HCT116 (cell line): Measurements from ENCODE around the gene SP100. TPM values are rescaled to one million over a fixed set of nuclear protein-coding genes. Genes with fewer than 3 reads are reported as not detected.

Source experiments
- ATAC-seq: fragments of 200-7000 bp; cut with Tn5 transposase; 2 replicates; pipeline ENCODE4 v1.9.1; 2020; ENCODE audit warnings: mild to moderate bottlenecking, moderate library complexity
- BruUV-seq: library from RNA; stranded (reverse); fragments of 400-500 nt; replicated peaks from 2 replicates; lab custom pipeline; 2021; lab: Mats Ljungman, UMichigan
- CTCF ChIA-PET: fragments of 300-600 bp; sonication (Branson Sonifier 250); formaldehyde crosslinking; loops from one replicate; lab custom pipeline; 2021; ENCODE audit warnings: antibody characterized with exemption; lab: Charles Lee
- POLR2A ChIA-PET: fragments of 300-600, 350-600 bp; sonication (Branson Sonifier 250); formaldehyde crosslinking; loops from one replicate; lab custom pipeline; 2021; ENCODE audit warnings: antibody characterized with exemption; lab: Charles Lee
- RAD21 ChIA-PET, 2 experiments: fragments of 300-600 bp; sonication (Branson Sonifier 250); formaldehyde crosslinking; loops; one replicate each; lab custom pipeline; 2023; ENCODE audit warnings: low total read pairs in 2 of 2; ENCODE audit not compliant: uncharacterized antibody in 2 of 2, unreplicated experiment in 2 of 2, low non-redundant PET in 1 of 2; lab: Charles Lee
- DNase-seq: peaks from one replicate; pipeline ENCODE4 v3.0.0-alpha.2; 2010; ENCODE audit warnings: low read depth, low spot score
- H2AFZ ChIP-seq: fragments of 200-600 bp; shearing (Covaris generic), sonication (generic); 2 replicates; pipeline ENCODE4 v1.6.1; 2017; ENCODE audit warnings: low read depth, mixed run types, mixed read lengths, antibody characterized with exemption, low read length; ENCODE audit not compliant: poor library complexity, severe bottlenecking
- H3K27ac ChIP-seq: 2 replicates; pipeline ENCODE4 v1.5.1; 2012; ENCODE audit warnings: low read depth, low read length
- H3K27me3 ChIP-seq: fragments of 200-600 bp; sonication (generic); 2 replicates; pipeline ENCODE4 v1.6.1; 2016; ENCODE audit warnings: mixed run types, low read length, mixed read lengths; ENCODE audit not compliant: insufficient read depth
- H3K36me3 ChIP-seq, 2 experiments: fragments of 200-500 bp in 1 of 2; fragments of 200-600 bp in 1 of 2; sonication (Bioruptor generic) in 1 of 2; sonication (generic) in 1 of 2; 2 replicates each; pipeline versions ENCODE4 v1.5.1 to v1.6.1; 2014 to 2016; ENCODE audit warnings: low read length in 2 of 2, inconsistent platforms in 1 of 2, mixed read lengths in 1 of 2, mixed run types in 1 of 2; ENCODE audit not compliant: insufficient read depth in 2 of 2, control insufficient read depth in 1 of 2
- H3K4me1 ChIP-seq, 2 experiments: fragments of 200-600 bp in 1 of 2; sonication (generic) in 1 of 2; 2 replicates each; pipeline versions ENCODE4 v1.5.1 to v1.6.1; 2012 to 2017; ENCODE audit warnings: low read length in 2 of 2, inconsistent platforms in 1 of 2, mild to moderate bottlenecking in 1 of 2, mixed read lengths in 1 of 2, mixed run types in 1 of 2, moderate library complexity in 1 of 2; ENCODE audit not compliant: insufficient read depth in 2 of 2, control insufficient read depth in 1 of 2
- H3K4me2 ChIP-seq: fragments of 200-600 bp; sonication (generic); 2 replicates; pipeline ENCODE4 v1.6.1; 2017; ENCODE audit warnings: mixed run types, low read length, mixed read lengths
- H3K4me3 ChIP-seq, 2 experiments: fragments of 200-600 bp in 1 of 2; sonication (generic) in 1 of 2; replicated peaks in 1 of 2; 2 replicates each; pipeline ENCODE4 v1.5.1; 2011 to 2016; ENCODE audit warnings: low read length in 2 of 2, control low read depth in 1 of 2, low read depth in 1 of 2, mild to moderate bottlenecking in 1 of 2, mixed read lengths in 1 of 2, mixed run types in 1 of 2
- H3K79me2 ChIP-seq: fragments of 200-600 bp; sonication (generic); 2 replicates; pipeline ENCODE4 v1.6.1; 2017; ENCODE audit warnings: mild to moderate bottlenecking, mixed run types, low read length, moderate library complexity, mixed read lengths; ENCODE audit not compliant: insufficient read depth
- H3K9ac ChIP-seq: fragments of 200-600 bp; sonication (generic); 2 replicates; pipeline ENCODE4 v1.6.1; 2016; ENCODE audit warnings: low read length, mixed read lengths
- H3K9me2 ChIP-seq: fragments of 200-600 bp; sonication (generic), shearing (Covaris generic); 2 replicates; pipeline ENCODE4 v1.6.1; 2017; ENCODE audit warnings: mixed run types, mild to moderate bottlenecking, moderate library complexity; ENCODE audit not compliant: insufficient read depth
- H3K9me3 ChIP-seq, 2 experiments: fragments of 200-500 bp in 1 of 2; fragments of 200-600 bp in 1 of 2; sonication (Bioruptor generic) in 1 of 2; sonication (generic) in 1 of 2; 2 replicates each; pipeline ENCODE4 v1.6.1; 2014 to 2017; ENCODE audit warnings: low read length in 2 of 2, mixed read lengths in 2 of 2, inconsistent platforms in 1 of 2, low read depth in 1 of 2, mild to moderate bottlenecking in 1 of 2, mixed run types in 1 of 2, moderate library complexity in 1 of 2; ENCODE audit not compliant: control insufficient read depth in 1 of 2, insufficient read depth in 1 of 2
- H4K20me1 ChIP-seq: fragments of 200-600 bp; sonication (generic), shearing (Covaris generic); 2 replicates; pipeline ENCODE4 v1.6.1; 2017; ENCODE audit warnings: mixed run types, mild to moderate bottlenecking, moderate library complexity; ENCODE audit not compliant: insufficient read depth
- FOSL1 ChIP-seq: IDR thresholded peaks from 2 replicates; pipeline ENCODE4 v1.6.1; 2012; ENCODE audit warnings: low read depth
- JUND ChIP-seq: IDR thresholded peaks from 2 replicates; pipeline ENCODE4 v1.6.1; 2012
- MAX ChIP-seq: IDR thresholded peaks from 2 replicates; pipeline ENCODE4 v1.6.1; 2012
- POLR2A ChIP-seq: IDR thresholded peaks from 2 replicates; pipeline ENCODE4 v1.7.0; 2011; ENCODE audit warnings: borderline replicate concordance; ENCODE audit not compliant: insufficient read depth, insufficient read length; ENCODE audit errors: extremely low read depth
- RAD21 ChIP-seq: IDR thresholded peaks from 2 replicates; pipeline ENCODE4 v1.6.1; 2012; ENCODE audit warnings: low read depth, mild to moderate bottlenecking
- YY1 ChIP-seq: IDR thresholded peaks from 2 replicates; pipeline ENCODE4 v1.6.1; 2011; ENCODE audit warnings: low read length, low read depth, moderate library complexity, mild to moderate bottlenecking; ENCODE audit not compliant: insufficient replicate concordance; ENCODE audit errors: extremely low read depth
- ZFX ChIP-seq: fragments of 450-650 bp; IDR thresholded peaks from 2 replicates; pipeline ENCODE4 v1.6.1; 2017
- intact Hi-C: fragments of 100-400 bp; cut with micrococcal nuclease; formaldehyde crosslinking; loops from 2 replicates; pipeline ENCODE4 v1.10.0; 2022
- total RNA-seq: library from RNA; stranded (reverse); gene quantifications from one replicate; pipeline ENCODE4 v1.2.1, GENCODE V29; 2021; ENCODE audit not compliant: unreplicated experiment
- TF ChIP-seq, protein P1 (sequence below): IDR thresholded peaks from 2 replicates; pipeline ENCODE4 v1.6.1; 2012
- TF ChIP-seq, protein P2 (sequence below): IDR thresholded peaks from 2 replicates; pipeline ENCODE4 v1.6.1; 2011; ENCODE audit warnings: mild to moderate bottlenecking, low read length, moderate library complexity; ENCODE audit not compliant: insufficient replicate concordance; ENCODE audit errors: extremely low read depth

SP100 gene
- total RNA-seq, 1 experiment from 2014 or later = 48.1 TPM

- Histone ChIP-seq H3K36me3 (no peaks in the 10 kb centered on the region), H3K79me2 (no peaks in the 10 kb centered on the region), H3K4me1 (peaks cover 7 to 10% of the 10 kb centered on the region in 2 experiments), H3K9me2 (no peaks in the 10 kb centered on the region), H4K20me1 (no peaks in the 10 kb centered on the region), H3K9me3 (no peaks in the 10 kb centered on the region), H3K4me3 (peak overlapping the region in 1 of 2 experiments; percentile 22; a peak in 2 of 4 replicates), H3K4me2 (peak overlapping the region; percentile 62), H3K27me3 (no peaks in the 10 kb centered on the region), H3K9ac (no peak overlapping the region), H2AFZ (peak overlapping the region; percentile 98), H3K27ac (no peak overlapping the region)
- intact Hi-C loops = no loop called here
- BruUV-seq = no TSS peak
- CTCF ChIA-PET = no interaction called here
- ATAC-seq (peak; percentile 96), DNase-seq (peak; percentile 35)
- POLR2A ChIA-PET = no interaction called here
- TF ChIP-seq, protein P1, sequence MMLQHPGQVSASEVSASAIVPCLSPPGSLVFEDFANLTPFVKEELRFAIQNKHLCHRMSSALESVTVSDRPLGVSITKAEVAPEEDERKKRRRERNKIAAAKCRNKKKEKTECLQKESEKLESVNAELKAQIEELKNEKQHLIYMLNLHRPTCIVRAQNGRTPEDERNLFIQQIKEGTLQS = no peak
- peak; percentile 47; the same call in 1 of the 2 replicates for TF ChIP-seq JUND
- TF ChIP-seq MAX = peak; percentile 84
- TF ChIP-seq FOSL1 = peak; percentile 48; the same call in 1 of the 2 replicates
- RAD21 ChIA-PET = no interaction called here
These were observed 159.8 kb downstream of the SP100 start for GRCh38 chr2:230575642-230576324.

DNA sequence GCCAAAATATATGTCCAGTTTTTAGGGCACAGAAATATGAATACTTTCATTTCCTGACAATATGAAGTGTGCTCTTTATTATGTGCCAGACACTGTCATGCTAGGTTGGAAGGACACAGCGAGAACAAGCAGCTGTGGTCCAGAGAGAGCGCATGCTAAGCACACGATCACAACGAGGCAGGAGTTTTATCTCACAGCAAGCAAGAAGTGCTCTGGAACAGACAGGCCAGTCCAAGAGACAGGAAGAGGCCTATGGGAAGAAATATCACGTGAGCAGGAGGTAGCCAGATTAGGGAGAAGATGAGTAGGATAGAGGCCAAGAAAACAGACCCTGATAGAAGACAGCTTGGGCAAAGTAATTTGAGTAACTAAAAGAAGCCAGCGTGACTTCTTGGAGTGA, 161.1 kb downstream of the SP100 start:
- peaks cover 7 to 10% of the 10 kb centered on the region in 2 experiments for H3K4me1 ChIP-seq
- RAD21 ChIA-PET = no interaction called here
- POLR2A ChIA-PET = no interaction called here
- no peaks in the 10 kb centered on the region for H3K36me3 ChIP-seq
- H3K27me3 ChIP-seq = no peaks in the 10 kb centered on the region
- intact Hi-C loops = no loop called here
- no peak overlapping the region for H3K9ac ChIP-seq
- H3K9me3 ChIP-seq = no peaks in the 10 kb centered on the region
- no peak overlapping the region for H3K27ac ChIP-seq
- H3K4me2 ChIP-seq = no peak overlapping the region
- no peaks in the 10 kb centered on the region for H3K79me2 ChIP-seq
- DNase-seq (no peak), ATAC-seq (no peak)
- BruUV-seq = no TSS peak
- CTCF ChIA-PET = no interaction called here
- H4K20me1 ChIP-seq = no peaks in the 10 kb centered on the region
- TF ChIP-seq, protein P2, sequence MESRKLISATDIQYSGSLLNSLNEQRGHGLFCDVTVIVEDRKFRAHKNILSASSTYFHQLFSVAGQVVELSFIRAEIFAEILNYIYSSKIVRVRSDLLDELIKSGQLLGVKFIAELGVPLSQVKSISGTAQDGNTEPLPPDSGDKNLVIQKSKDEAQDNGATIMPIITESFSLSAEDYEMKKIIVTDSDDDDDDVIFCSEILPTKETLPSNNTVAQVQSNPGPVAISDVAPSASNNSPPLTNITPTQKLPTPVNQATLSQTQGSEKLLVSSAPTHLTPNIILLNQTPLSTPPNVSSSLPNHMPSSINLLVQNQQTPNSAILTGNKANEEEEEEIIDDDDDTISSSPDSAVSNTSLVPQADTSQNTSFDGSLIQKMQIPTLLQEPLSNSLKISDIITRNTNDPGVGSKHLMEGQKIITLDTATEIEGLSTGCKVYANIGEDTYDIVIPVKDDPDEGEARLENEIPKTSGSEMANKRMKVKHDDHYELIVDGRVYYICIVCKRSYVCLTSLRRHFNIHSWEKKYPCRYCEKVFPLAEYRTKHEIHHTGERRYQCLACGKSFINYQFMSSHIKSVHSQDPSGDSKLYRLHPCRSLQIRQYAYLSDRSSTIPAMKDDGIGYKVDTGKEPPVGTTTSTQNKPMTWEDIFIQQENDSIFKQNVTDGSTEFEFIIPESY = no peak
- TF ChIP-seq ZFX (no peak), RAD21 (no peak), YY1 (no peak), POLR2A (no peak), JUND (no peak)
- H2AFZ ChIP-seq = no peak overlapping the region
- no peaks in the 10 kb centered on the region for H3K9me2 ChIP-seq
- no peak overlapping the region for H3K4me3 ChIP-seq
